A549 (cell line): ENCODE measurements around the gene GALNT18.

Source experiments
- CEBPB ChIP-seq, 2 experiments: fragments of >200 bp in 1 of 2; sonication (Bioruptor Twin) in 1 of 2; formaldehyde crosslinking in 1 of 2; IDR thresholded peaks; 2 replicates each; pipeline ENCODE4 v1.6.1; 2012 to 2016
- HOXA7 ChIP-seq: fragments of 250-450 bp; sonication (Bioruptor Pico); IDR thresholded peaks from 2 replicates; pipeline ENCODE4 v1.5.0; 2020; ENCODE audit warnings: mild to moderate bottlenecking, moderate library complexity
- MAFK ChIP-seq: fragments of 450-650 bp; IDR thresholded peaks from 2 replicates; pipeline ENCODE4 v1.6.1; 2014; ENCODE audit not compliant: partially characterized antibody
- MYC ChIP-seq: IDR thresholded peaks from 2 replicates; pipeline ENCODE4 v1.6.1; 2012; ENCODE audit warnings: mild to moderate bottlenecking, inconsistent platforms, low read length, improper control_type of control experiment, borderline replicate concordance
- POLR2A ChIP-seq: IDR thresholded peaks from 2 replicates; pipeline ENCODE4 v1.6.1; 2012; ENCODE audit warnings: mild to moderate bottlenecking, low read length
- TP53 ChIP-seq: fragments of 250-450 bp; sonication (Bioruptor Pico); IDR thresholded peaks from 2 replicates; pipeline ENCODE4 v1.5.0; 2021; ENCODE audit warnings: mild to moderate bottlenecking, moderate library complexity
- TF ChIP-seq, protein P1 (sequence below): fragments of >200 bp; sonication (Bioruptor Twin); formaldehyde crosslinking; IDR thresholded peaks from 3 replicates; pipeline ENCODE4 v1.5.1; 2016
- TF ChIP-seq, protein P2 (sequence below): fragments of 150-350 bp; IDR thresholded peaks from 2 replicates; pipeline ENCODE4 v1.6.1; 2014; ENCODE audit warnings: low read depth, mild to moderate bottlenecking, low read length
- TF ChIP-seq, protein P3 (sequence below): fragments of 200-600 bp; sonication (generic); IDR thresholded peaks from 2 replicates; pipeline ENCODE4 v1.6.1; 2016; ENCODE audit warnings: antibody characterized with exemption, mild to moderate bottlenecking, moderate library complexity
- TF ChIP-seq, protein P4 (sequence below): fragments of 450-650 bp; IDR thresholded peaks from 2 replicates; pipeline ENCODE4 v1.6.1; 2014; ENCODE audit warnings: antibody characterized with exemption

DNA sequence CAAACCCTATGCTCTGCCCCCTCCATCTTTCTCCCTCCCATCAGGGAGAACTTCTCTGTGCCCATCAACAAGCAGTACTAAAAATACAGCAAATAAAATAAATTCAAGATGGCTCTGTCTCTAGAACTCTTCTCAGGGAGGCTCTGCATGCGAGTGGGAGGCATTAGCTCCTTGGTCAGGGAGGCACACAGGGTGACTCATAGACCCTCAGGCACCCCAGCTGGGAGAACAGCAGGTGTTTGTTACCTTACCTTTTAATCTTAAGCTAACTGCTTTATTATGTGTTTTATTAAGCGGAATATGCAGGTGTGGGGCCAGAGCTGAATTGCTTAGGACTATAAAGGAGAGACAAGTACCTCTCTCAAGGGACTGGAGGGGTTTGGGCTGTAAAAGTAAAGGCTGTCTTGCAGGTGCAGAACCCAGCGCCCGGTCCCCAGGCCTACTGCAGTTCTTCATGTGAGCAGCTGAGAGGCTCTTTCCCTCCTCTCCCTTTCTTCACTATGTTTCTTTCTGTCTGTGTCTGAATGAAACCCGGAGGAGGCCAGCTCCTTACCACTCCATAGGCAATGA is 289.6 kb downstream of the GALNT18 start:
- TF ChIP-seq POLR2A (no peak), HOXA7 (no peak), MAFK (no peak), CEBPB (IDR thresholded peaks at IDR 0.05) (no peak), TP53 (CRISPR knock-in tag) (no peak), MYC (no peak)
- TF ChIP-seq, protein P1, sequence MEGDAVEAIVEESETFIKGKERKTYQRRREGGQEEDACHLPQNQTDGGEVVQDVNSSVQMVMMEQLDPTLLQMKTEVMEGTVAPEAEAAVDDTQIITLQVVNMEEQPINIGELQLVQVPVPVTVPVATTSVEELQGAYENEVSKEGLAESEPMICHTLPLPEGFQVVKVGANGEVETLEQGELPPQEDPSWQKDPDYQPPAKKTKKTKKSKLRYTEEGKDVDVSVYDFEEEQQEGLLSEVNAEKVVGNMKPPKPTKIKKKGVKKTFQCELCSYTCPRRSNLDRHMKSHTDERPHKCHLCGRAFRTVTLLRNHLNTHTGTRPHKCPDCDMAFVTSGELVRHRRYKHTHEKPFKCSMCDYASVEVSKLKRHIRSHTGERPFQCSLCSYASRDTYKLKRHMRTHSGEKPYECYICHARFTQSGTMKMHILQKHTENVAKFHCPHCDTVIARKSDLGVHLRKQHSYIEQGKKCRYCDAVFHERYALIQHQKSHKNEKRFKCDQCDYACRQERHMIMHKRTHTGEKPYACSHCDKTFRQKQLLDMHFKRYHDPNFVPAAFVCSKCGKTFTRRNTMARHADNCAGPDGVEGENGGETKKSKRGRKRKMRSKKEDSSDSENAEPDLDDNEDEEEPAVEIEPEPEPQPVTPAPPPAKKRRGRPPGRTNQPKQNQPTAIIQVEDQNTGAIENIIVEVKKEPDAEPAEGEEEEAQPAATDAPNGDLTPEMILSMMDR, result no peak
- TF ChIP-seq, protein P2, sequence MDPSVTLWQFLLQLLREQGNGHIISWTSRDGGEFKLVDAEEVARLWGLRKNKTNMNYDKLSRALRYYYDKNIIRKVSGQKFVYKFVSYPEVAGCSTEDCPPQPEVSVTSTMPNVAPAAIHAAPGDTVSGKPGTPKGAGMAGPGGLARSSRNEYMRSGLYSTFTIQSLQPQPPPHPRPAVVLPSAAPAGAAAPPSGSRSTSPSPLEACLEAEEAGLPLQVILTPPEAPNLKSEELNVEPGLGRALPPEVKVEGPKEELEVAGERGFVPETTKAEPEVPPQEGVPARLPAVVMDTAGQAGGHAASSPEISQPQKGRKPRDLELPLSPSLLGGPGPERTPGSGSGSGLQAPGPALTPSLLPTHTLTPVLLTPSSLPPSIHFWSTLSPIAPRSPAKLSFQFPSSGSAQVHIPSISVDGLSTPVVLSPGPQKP, result no peak
- TF ChIP-seq, protein P3, sequence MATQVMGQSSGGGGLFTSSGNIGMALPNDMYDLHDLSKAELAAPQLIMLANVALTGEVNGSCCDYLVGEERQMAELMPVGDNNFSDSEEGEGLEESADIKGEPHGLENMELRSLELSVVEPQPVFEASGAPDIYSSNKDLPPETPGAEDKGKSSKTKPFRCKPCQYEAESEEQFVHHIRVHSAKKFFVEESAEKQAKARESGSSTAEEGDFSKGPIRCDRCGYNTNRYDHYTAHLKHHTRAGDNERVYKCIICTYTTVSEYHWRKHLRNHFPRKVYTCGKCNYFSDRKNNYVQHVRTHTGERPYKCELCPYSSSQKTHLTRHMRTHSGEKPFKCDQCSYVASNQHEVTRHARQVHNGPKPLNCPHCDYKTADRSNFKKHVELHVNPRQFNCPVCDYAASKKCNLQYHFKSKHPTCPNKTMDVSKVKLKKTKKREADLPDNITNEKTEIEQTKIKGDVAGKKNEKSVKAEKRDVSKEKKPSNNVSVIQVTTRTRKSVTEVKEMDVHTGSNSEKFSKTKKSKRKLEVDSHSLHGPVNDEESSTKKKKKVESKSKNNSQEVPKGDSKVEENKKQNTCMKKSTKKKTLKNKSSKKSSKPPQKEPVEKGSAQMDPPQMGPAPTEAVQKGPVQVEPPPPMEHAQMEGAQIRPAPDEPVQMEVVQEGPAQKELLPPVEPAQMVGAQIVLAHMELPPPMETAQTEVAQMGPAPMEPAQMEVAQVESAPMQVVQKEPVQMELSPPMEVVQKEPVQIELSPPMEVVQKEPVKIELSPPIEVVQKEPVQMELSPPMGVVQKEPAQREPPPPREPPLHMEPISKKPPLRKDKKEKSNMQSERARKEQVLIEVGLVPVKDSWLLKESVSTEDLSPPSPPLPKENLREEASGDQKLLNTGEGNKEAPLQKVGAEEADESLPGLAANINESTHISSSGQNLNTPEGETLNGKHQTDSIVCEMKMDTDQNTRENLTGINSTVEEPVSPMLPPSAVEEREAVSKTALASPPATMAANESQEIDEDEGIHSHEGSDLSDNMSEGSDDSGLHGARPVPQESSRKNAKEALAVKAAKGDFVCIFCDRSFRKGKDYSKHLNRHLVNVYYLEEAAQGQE, result no peak
- TF ChIP-seq, protein P4, sequence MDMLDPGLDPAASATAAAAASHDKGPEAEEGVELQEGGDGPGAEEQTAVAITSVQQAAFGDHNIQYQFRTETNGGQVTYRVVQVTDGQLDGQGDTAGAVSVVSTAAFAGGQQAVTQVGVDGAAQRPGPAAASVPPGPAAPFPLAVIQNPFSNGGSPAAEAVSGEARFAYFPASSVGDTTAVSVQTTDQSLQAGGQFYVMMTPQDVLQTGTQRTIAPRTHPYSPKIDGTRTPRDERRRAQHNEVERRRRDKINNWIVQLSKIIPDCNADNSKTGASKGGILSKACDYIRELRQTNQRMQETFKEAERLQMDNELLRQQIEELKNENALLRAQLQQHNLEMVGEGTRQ, result no peak
